Type B pancreatic cell (in vitro differentiated cells): ENCODE data around the gene XRCC5. TPM values are rescaled to one million over a fixed set of nuclear protein-coding genes. Genes with fewer than 3 reads are reported as not detected.

Experiments used
- DNase-seq: peaks from one replicate; pipeline ENCODE4 v3.0.0; 2021; ENCODE audit warnings: mixed read lengths; ENCODE audit not compliant: unreplicated experiment; ENCODE audit errors: extremely low spot score
- H3K27ac Mint-ChIP-seq: 2 replicates; pipeline ENCODE4 v1.8.0; 2021; ENCODE audit warnings: mild to moderate bottlenecking, mixed read lengths
- H3K27me3 Mint-ChIP-seq: 2 replicates; pipeline ENCODE4 v1.8.0; 2021; ENCODE audit warnings: mixed read lengths
- H3K36me3 Mint-ChIP-seq: 2 replicates; pipeline ENCODE4 v1.8.0; 2021; ENCODE audit warnings: mixed read lengths
- H3K4me1 Mint-ChIP-seq: one replicate; pipeline ENCODE4 v1.8.0; 2021; ENCODE audit warnings: mixed read lengths; ENCODE audit not compliant: unreplicated experiment
- H3K4me3 Mint-ChIP-seq: 2 replicates; pipeline ENCODE4 v1.8.0; 2021; ENCODE audit warnings: mild to moderate bottlenecking, mixed read lengths
- H3K9me3 Mint-ChIP-seq: 2 replicates; pipeline ENCODE4 v1.8.0; 2021; ENCODE audit warnings: mixed read lengths
- total RNA-seq: library from RNA; stranded (reverse); gene quantifications from 2 replicates; pipeline ENCODE4 v1.2.1, GENCODE V29; 2021; ENCODE audit warnings: low replicate concordance
- TF ChIP-seq, protein P1 (sequence below): fragments of 200-600 bp; sonication (generic); conservative IDR thresholded peaks from 2 replicates; pipeline ENCODE4 v1.5.0; 2021; ENCODE audit warnings: antibody characterized with exemption, mild to moderate bottlenecking

Gene XRCC5
- total RNA-seq, 1 donor from 2014 or later = 349 TPM

GRCh38 chr2:216114382-216114713, 5.2 kb downstream of the XRCC5 start:
- no peak for DNase-seq
- no peaks in the 10 kb centered on the region for H3K27me3 Mint-ChIP-seq
- no peaks in the 10 kb centered on the region for H3K9me3 Mint-ChIP-seq
- peaks cover 44% of the 10 kb centered on the region for H3K36me3 Mint-ChIP-seq
- H3K4me1 Mint-ChIP-seq = peaks cover 68% of the 10 kb centered on the region
- H3K27ac Mint-ChIP-seq = peak overlapping the region; percentile 99
- H3K4me3 Mint-ChIP-seq = peak overlapping the region; percentile 90
- TF ChIP-seq, protein P1, sequence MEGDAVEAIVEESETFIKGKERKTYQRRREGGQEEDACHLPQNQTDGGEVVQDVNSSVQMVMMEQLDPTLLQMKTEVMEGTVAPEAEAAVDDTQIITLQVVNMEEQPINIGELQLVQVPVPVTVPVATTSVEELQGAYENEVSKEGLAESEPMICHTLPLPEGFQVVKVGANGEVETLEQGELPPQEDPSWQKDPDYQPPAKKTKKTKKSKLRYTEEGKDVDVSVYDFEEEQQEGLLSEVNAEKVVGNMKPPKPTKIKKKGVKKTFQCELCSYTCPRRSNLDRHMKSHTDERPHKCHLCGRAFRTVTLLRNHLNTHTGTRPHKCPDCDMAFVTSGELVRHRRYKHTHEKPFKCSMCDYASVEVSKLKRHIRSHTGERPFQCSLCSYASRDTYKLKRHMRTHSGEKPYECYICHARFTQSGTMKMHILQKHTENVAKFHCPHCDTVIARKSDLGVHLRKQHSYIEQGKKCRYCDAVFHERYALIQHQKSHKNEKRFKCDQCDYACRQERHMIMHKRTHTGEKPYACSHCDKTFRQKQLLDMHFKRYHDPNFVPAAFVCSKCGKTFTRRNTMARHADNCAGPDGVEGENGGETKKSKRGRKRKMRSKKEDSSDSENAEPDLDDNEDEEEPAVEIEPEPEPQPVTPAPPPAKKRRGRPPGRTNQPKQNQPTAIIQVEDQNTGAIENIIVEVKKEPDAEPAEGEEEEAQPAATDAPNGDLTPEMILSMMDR = no peak

DNA sequence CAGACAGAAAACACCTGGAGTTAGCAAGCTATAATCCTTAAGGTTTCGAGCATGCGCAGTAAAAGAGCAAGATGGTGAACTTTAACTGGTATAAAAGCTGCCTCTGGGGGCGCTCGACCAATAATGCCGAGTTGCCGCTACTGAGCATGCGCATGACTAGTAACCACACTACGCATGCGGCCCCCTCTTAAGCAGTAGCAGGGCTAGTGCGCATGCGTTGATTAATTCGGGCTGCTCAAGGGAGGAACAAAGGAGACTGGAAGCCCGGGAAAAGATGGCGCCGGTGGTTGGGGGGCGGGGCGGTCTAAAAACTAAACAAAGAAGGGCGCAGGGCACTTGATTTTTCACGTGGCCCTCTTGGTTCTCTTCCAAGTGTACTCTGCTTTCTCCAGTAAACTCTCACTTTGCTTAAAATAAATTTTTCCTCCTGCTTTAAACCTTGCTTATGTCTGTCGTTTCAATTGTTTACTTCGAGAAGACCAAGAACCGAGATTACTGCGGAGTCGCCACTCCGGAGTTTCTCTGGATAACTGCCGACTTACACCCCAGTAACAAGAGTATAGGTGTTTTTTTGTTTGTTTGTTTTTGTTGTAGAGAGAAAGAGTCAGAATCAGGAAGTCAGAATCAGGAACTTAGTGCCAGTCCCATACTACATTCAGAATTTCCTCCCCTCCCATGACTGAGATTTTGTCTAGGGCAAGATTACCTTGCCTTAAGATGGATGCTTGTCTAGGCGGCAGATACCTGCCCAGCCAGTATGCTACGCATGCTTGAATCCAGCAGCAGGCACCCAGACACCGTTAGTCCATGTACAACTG, 5.8 kb downstream of the XRCC5 start:
- Mint-ChIP-seq H3K9me3 (no peaks in the 10 kb centered on the region), H3K4me3 (peak overlapping the region; percentile 90), H3K4me1 (peaks cover 71% of the 10 kb centered on the region), H3K27me3 (no peaks in the 10 kb centered on the region), H3K36me3 (peaks cover 50% of the 10 kb centered on the region), H3K27ac (peak overlapping the region; percentile 99)
- TF ChIP-seq, protein P1 = peak; percentile 95
- DNase-seq = peak; percentile 98

- TF ChIP-seq, protein P1 = no peak
- DNase-seq = no peak
- peaks cover 61% of the 10 kb centered on the region for H3K4me1 Mint-ChIP-seq
- peak overlapping the region; percentile 58 for H3K4me3 Mint-ChIP-seq
- peaks cover 57% of the 10 kb centered on the region for H3K36me3 Mint-ChIP-seq
- no peaks in the 10 kb centered on the region for H3K27me3 Mint-ChIP-seq
- peak overlapping the region; percentile 99 for H3K27ac Mint-ChIP-seq
- H3K9me3 Mint-ChIP-seq = no peaks in the 10 kb centered on the region
Observed at GRCh38 chr2:216116418-216116817, 7.3 kb downstream of the XRCC5 start.

DNA sequence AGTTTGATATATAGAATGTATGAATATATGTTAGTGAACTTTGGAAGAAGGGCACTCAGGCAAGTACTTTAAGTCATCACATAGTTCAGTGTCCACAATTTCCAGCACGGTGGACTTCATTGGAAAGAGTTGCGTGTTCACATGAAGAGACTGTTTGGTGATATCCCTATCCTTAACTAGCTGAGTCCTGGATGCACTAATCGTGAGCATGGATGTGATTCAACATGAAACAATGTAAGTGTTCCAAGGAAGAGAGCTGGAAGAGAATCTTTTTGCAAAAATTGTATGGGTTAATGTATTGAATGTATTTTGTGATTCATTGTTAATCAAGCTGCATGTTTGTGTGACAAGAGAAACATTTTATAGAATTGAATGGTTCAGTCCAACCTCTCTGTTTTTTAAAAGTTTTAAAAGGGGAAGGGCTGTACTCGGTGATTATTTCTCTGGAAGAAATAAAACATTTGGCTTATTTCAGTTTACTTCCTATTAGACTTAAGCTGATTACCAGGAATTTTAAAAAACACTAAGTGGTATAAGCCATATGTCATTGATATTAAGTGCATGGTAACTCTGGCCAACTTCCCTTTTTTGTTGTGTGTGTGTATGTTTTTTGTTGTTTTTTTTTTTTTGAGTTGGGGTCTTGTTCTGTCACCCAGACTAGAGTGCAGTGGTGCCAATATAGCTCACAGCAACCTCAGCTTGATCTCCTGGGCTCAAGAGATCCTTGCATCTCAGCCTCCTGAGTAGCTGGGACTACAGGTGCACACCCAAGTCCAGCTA, 8.6 kb downstream of the XRCC5 start:
- DNase-seq = no peak
- peak overlapping the region; percentile 99 for H3K27ac Mint-ChIP-seq
- peaks cover 52% of the 10 kb centered on the region for H3K4me1 Mint-ChIP-seq
- no peaks in the 10 kb centered on the region for H3K9me3 Mint-ChIP-seq
- no peaks in the 10 kb centered on the region for H3K27me3 Mint-ChIP-seq
- peaks cover 56% of the 10 kb centered on the region for H3K36me3 Mint-ChIP-seq
- TF ChIP-seq, protein P1 = no peak
- no peak overlapping the region for H3K4me3 Mint-ChIP-seq

- H3K27ac Mint-ChIP-seq = no peak overlapping the region
- TF ChIP-seq, protein P1 = no peak
- no peaks in the 10 kb centered on the region for H3K27me3 Mint-ChIP-seq
- peaks cover 46% of the 10 kb centered on the region for H3K4me1 Mint-ChIP-seq
- H3K9me3 Mint-ChIP-seq = no peaks in the 10 kb centered on the region
- no peak for DNase-seq
- peaks cover 51% of the 10 kb centered on the region for H3K36me3 Mint-ChIP-seq
- H3K4me3 Mint-ChIP-seq = no peak overlapping the region
Observed at GRCh38 chr2:216118474-216118873, 9.3 kb downstream of the XRCC5 start.
